GM18508 (cell line): ENCODE measurements around the gene TTN.
"Not testable (repeated sequence)": the region's sequence is repeated elsewhere in the genome, so short reads cannot be mapped to it uniquely, and the experiment has no call there.

Experiments used
- ATAC-seq: cut with Tn5 transposase; IDR thresholded peaks from one replicate; pipeline ENCODE4 v1.9.1; 2021; ENCODE audit warnings: moderate number of reproducible peaks; ENCODE audit not compliant: insufficient read depth, unreplicated experiment

The TTN gene

GRCh38 chr2:178550352-178550751 lies 256.9 kb downstream of the TTN start:
- no peak for ATAC-seq

GRCh38 chr2:178542569-178542968 lies 264.7 kb downstream of the TTN start:
- no peak for ATAC-seq

- ATAC-seq, result no peak
Observed at GRCh38 chr2:178542161-178542560, 265.1 kb downstream of the TTN start.

- no peak for ATAC-seq
Observed at GRCh38 chr2:178536037-178536436, 271.2 kb downstream of the TTN start.

GRCh38 chr2:178531168-178531567 lies 276.1 kb downstream of the TTN start:
- no peak for ATAC-seq

- ATAC-seq, result peak; percentile 97
Observed at GRCh38 chr2:178530625-178531142, 276.5 kb downstream of the TTN start.

- no peak for ATAC-seq
Observed at GRCh38 chr2:178530131-178530530, 277.1 kb downstream of the TTN start.

GRCh38 chr2:178529194-178529593 lies 278.0 kb downstream of the TTN start:
- ATAC-seq, result no peak

GRCh38 chr2:178528647-178529046 lies 278.6 kb downstream of the TTN start:
- ATAC-seq, result no peak

GRCh38 chr2:178527592-178527991 lies 279.6 kb downstream of the TTN start:
- ATAC-seq, result no peak

- ATAC-seq, result no peak
Observed at GRCh38 chr2:178526256-178526655, 281.0 kb downstream of the TTN start.

- not testable (repeated sequence) for ATAC-seq
Observed at GRCh38 chr2:178525460-178525859, 281.8 kb downstream of the TTN start.

GRCh38 chr2:178525010-178525409 lies 282.2 kb downstream of the TTN start:
- not testable (repeated sequence) for ATAC-seq

GRCh38 chr2:178523596-178524134 lies 283.6 kb downstream of the TTN start:
- no peak for ATAC-seq

GRCh38 chr2:178522950-178523595 lies 284.1 kb downstream of the TTN start:
- ATAC-seq, result peak; percentile 72

GRCh38 chr2:178521304-178522150 lies 285.7 kb downstream of the TTN start:
- ATAC-seq, result no peak

- no peak for ATAC-seq
Observed at GRCh38 chr2:178517496-178517895, 289.7 kb downstream of the TTN start.

GRCh38 chr2:178514664-178515063 lies 292.6 kb downstream of the TTN start:
- ATAC-seq, result peak; percentile 49

- ATAC-seq, result no peak
Observed at GRCh38 chr2:178513876-178514275, 293.3 kb downstream of the TTN start.

GRCh38 chr2:178512484-178512883 lies 294.7 kb downstream of the TTN start:
- no peak for ATAC-seq

GRCh38 chr2:178510384-178510783 lies 296.8 kb downstream of the TTN start:
- no peak for ATAC-seq
